Measurements from ENCODE around the gene ZNF14. TPM values are rescaled to one million over a fixed set of nuclear protein-coding genes. Genes with fewer than 3 reads are reported as not detected.
"Not testable (repeated sequence)": the region's sequence is repeated elsewhere in the genome, so short reads cannot be mapped to it uniquely, and the experiment has no call there.

ZNF14 gene
- total RNA-seq, 1 donor from 2014 or later = 4.6 TPM

DNA sequence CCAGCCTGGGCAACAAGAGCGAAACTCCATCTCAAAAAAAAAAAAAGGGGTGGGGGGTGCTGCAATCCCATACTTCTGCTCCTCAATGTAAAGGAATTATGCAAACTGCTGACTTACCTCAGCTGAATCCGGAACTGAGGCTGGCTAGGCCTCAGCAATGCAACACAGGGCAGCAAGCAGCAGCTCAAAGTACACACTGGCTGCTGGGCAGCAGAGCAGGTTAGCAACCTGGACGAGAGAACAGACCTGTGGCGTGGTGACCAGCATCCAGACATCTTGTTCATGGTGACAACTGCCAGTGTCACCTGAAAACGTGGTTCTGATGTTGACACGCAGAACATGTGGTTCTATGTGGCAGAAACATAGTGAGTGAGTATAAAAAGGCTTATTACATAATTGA is 28.1 kb downstream of the ZNF14 start:
- intact Hi-C loops (cut with DNase I) = no loop called here
- no peak for DNase-seq (ENCODE audit: low spot score)

DNA sequence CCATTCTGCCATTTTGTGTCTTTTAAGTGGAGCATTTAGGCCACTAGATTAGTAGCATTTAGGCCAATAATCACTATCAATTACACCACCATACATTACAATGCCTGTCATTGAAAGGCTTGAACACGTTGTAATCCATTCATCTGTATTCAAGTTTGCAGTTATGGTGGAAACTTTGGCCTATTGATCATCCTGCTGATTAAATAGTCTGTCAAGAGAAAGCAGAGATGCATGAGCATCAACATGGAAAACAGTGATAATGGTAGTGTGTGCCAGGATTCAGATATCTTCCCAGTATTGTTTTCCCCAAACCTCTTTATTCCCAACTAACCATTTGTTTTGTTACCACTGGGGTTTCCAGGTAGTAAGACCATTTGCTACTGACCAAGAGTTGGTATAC is 32.4 kb downstream of the ZNF14 start:
- intact Hi-C loops (cut with DNase I); DNase-seq (ENCODE audit: low spot score): not testable (repeated sequence)

DNA sequence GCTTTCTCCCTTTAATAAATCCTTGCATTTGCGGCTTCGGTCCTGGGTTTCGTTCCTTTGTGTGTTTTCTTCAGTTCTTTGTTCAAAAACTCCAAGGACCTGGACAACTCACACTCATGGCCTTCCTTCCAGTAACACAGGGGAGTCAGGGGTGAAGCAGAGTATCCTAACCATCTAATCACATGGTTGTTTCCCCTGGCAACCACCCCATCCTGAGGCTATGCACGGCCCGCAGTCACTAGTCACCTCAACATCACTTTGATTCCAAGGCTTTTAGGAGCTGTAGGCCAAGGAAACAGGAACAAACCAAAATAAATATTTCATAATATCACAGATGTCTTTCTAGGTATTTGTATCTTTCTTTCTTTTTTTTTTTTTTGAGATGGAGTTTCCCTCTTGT is 35.3 kb downstream of the ZNF14 start:
- intact Hi-C loops (cut with DNase I) = no loop called here
- DNase-seq (ENCODE audit: low spot score) = no peak

DNA sequence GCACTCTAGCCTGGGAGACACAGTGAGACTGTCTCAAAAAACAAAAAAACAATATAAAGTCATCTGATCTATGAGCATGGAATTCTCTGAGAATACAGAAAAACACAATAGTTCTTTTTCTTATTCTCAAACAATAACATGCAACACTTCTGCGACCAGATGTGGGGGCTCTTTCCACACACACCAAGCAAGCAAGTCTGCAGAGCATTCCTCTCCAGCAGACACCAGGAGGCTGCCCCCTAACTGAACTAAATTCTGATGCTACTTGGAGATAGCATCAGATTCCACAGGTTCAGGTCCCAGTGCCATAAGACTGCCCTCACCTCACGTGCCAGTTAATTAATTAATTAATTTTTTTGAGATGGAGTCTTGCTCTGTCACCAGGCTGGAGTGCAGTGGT is 36.5 kb downstream of the ZNF14 start:
- intact Hi-C loops (cut with DNase I) = no loop called here
- DNase-seq (ENCODE audit: low spot score) = no peak

DNA sequence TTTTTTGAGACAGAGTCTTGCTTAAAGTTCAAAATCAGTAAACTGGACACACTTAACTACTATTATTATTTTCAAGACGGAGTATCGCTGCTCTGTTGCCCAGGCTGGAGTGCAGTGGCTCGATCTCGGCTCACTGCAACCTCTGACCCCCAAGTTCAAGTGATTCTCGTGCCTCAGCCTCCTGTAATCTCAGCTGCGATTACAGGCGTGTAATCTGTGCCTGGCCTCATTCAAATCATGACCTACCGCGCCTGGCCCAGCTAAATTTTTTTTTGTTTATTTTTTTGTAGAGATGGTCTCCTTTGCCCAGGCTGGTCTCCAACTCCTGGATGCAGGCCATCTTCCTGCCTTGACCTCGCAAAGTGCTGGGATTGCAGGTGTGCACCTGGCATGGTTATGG is 41.2 kb downstream of the ZNF14 start:
- DNase-seq (ENCODE audit: low spot score) = no peak
- intact Hi-C loops (cut with DNase I) = no loop called here

DNA sequence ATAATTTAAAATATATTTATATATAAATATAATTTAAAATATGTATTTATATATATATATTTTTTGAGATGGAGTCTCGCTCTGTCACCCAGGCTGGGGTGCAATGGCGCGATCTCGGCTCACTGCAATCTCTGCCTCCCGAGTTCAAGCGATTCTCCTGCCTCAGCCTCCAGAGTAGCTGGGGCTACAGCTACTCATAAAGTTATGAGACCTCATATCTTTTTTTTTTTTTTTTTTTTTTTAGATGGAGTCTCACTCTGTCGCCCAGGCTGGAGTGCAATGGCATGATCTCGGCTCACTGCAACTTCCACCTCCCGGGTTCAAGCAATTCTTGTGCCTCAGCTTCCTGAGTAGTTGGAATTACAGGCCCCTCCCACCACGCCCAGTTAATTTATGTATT is 43.9 kb downstream of the ZNF14 start:
- intact Hi-C loops (cut with DNase I); DNase-seq (ENCODE audit: low spot score): not testable (repeated sequence)

DNA sequence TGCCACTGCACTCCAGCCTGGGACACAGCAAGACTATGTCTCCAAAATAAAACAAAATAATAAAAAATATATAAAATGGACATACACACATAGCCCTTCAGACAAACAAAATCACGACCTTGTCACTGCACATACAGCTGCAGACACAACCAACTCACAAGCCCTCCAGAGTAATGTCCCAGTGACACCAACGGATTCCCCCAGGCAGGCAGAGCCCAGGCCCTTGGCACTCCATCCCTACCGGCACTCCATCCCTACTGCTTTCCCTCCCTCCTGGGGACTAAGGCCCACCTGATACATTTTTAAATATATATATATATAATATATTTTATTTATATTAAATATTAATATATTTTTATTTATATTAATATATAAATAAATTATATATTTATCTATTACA is 45.8 kb downstream of the ZNF14 start:
- no peak for DNase-seq (ENCODE audit: low spot score)
- intact Hi-C loops (cut with DNase I) = no loop called here

DNA sequence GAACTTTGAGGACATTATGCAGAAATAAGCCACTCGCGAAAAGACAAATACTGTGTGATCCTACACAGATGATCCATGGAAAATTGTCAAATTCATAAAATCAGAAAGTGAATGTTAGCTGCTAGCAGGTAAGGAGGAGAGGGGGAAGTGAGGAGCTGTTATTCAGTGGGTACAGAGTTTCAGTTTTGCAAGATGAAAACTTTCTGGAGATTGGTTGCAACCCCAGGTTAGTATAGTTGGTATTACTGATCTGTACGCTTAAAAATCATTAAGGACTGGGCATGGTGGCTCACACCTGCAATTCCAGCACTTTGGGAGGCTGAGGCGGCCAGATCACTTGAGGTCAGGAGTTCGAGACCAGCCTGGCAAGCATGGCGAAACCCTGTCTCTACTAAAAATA is 46.3 kb downstream of the ZNF14 start:
- no peak for DNase-seq (ENCODE audit: low spot score)
- intact Hi-C loops (cut with DNase I) = no loop called here

DNA sequence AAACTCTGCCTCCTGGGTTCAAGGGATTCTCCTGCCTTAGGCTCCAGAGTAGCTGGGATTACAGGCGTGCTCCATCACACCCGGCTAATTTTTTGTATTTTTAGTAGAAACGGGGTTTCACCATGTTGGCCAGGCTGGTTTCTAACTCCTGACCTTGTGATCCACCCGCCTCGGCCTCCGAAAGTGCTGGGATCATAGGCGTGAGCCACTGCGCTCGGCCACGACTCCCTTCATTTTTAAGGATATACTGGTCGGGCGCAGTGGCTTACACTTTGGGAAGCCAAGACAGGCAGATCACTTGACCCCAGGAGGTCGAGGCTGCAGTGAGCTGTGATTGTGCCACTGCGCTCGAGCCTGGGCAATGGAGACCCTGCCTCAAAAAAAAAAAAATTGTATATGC is 46.8 kb downstream of the ZNF14 start:
- intact Hi-C loops (cut with DNase I); DNase-seq (ENCODE audit: low spot score): not testable (repeated sequence)

DNA sequence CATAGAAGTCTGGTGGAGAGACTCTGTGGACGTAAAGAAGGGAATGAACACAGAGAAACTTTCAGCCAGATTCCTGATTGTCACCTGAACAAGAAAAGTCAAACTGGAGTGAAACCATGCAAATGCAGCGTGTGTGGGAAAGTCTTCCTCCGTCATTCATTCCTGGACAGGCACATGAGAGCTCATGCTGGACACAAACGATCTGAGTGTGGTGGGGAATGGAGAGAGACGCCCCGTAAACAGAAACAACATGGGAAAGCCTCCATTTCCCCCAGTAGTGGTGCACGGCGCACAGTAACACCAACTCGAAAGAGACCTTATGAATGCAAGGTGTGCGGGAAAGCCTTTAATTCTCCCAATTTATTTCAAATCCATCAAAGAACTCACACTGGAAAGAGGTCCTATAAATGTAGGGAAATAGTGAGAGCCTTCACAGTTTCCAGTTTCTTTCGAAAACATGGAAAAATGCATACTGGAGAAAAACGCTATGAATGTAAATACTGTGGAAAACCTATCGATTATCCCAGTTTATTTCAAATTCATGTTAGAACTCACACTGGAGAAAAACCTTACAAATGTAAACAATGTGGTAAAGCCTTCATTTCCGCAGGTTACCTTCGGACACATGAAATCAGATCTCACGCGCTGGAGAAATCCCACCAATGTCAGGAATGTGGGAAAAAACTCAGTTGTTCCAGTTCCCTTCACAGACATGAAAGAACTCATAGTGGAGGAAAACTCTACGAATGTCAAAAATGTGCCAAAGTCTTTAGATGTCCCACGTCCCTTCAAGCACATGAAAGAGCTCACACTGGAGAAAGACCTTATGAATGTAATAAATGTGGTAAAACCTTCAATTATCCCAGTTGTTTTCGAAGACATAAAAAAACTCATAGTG is 53.5 kb downstream of the ZNF14 start:
- intact Hi-C loops (cut with DNase I) = no loop called here
- DNase-seq (ENCODE audit: low spot score) = no peak

DNA sequence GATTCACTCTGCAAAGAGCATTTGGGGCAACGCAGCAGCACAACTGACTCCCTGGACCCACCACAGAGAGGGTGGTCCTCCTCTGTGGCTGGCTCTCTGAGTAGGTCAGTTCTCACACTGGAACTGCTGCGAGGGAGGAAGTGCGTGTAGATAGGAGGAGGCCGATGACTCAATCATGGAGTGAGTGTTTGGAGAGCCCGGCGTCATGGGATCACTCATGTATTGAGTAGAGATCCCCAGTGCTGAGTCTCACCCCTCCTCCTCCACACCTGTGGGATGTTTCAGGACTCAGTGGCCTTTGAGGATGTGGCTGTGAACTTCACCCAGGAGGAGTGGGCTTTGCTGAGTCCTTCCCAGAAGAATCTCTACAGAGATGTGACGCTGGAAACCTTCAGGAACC is 55.3 kb downstream of the ZNF14 start:
- intact Hi-C loops (cut with DNase I) = no loop called here
- no peak for DNase-seq (ENCODE audit: low spot score)

DNA sequence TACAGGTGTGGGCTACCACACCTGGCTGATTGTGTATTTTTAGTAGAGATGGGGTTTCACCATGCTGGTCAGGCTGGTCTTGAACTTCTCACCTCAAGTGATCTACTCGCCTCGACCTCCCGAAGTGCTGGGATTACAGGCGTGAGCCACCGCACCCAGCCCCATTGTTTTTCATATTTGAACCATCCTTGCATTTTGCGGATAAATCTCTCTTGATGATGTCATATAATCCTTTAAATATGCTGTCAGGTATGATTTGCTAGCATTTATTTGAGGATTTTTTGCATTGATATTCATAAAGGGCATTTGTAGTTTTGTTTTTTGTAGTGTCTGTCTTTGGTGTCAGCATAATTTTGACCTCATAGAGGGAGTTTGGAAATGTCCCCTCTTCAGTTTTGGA is 58.6 kb downstream of the ZNF14 start:
- intact Hi-C loops (cut with DNase I) = no loop called here
- DNase-seq (ENCODE audit: low spot score) = no peak

DNA sequence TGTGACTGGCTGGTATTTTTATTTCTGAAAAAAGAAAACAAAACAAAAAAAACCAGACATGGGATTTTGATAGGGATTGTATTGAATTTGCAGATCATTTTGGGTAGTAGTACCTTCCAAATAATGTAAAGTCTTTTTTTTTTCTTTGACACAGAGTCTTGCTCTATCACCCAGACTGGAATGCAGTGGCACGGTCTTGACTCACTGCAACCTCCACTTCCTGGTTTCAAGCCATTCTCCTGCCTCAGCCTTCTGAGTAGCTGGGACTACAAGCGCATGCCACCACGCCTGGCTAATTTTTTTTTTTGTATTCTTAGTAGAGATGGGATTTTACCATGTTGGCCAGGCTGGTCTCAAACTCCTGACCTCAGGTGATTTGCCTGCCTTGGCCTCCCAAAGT is 60.1 kb downstream of the ZNF14 start:
- DNase-seq (ENCODE audit: low spot score) = no peak
- intact Hi-C loops (cut with DNase I) = no loop called here

DNA sequence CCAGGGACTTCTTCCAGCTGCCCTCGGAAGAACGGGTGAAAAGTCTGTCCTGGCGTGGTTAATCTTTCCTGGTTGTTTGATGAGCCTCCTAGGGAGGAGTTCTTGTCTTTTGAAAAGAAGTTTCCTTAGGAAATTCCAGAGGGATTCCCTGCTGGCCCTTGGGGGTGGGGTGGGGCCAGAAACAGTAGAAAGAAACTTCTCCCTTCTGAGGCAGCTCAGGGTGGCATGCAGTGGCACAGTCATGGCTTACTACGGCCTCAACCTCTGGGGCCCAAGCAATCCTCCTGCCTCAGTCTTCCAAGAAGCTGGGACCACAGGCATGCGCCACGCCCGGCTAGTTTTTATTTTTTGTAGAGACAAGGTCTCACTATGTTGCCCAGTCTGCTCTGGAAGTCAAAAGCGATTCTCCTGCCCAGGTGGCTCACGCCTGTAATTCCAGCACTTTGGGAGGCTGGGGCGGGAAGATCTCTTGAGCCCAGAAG is 62.8 kb downstream of the ZNF14 start:
- no peak for DNase-seq (ENCODE audit: low spot score)

DNA sequence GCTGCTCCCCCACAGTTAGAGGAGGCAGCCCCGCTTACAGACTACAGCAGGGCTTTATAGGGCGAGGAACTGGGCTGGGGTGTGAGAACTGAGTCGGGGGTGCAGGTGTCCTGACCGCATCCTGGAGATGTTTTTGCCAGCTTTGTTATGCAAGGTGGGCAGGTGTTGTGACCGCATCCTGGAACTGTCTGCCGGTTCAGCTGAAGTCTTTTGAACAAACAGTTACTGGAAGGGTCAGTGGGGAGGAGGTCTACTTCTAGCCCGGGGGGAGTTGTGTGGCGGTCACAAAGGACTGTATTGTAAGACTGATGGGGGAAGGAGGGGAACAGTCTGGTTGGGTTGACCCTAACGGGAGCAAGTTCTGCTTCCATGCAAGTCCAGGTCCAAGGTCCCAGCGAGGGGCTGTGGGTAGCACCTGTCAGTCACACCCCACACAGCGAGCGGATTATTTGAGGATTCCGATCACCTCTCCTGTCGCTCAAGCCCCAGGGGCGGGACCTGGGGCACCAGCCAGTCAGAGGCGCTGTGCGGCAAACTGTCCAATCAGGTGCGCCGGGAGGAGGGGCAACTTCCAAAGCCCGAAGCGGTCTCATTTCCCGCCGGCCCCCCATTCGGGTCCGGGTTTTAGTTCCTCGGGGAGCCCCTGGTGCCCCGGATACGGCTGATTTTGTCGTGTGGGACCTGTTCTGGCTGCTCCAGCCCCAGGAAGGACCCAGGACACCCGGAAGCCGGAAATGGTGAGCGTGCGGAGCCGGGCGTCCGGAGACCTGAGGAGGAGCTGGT is 64.5 kb downstream of the ZNF14 start, which contains the start of gene ZNF101:
Gene ZNF101 (plus strand): TSS at position 610 of the 783 bp plus-strand sequence. CDS start 125 bp downstream, at position 735.
- DNase-seq (ENCODE audit: low spot score) = peak; percentile 97
- intact Hi-C loops (cut with DNase I) = loop anchor here (5.0 to 10.0 kb wide), 2 partner anchors 64 to 236 kb away; partner anchors contain the start of genes ZNF14 and ZNF93

More for the DNA sequence above, 62.8 kb downstream of the ZNF14 start:
- intact Hi-C loops (cut with DNase I) = no loop called here

DNA sequence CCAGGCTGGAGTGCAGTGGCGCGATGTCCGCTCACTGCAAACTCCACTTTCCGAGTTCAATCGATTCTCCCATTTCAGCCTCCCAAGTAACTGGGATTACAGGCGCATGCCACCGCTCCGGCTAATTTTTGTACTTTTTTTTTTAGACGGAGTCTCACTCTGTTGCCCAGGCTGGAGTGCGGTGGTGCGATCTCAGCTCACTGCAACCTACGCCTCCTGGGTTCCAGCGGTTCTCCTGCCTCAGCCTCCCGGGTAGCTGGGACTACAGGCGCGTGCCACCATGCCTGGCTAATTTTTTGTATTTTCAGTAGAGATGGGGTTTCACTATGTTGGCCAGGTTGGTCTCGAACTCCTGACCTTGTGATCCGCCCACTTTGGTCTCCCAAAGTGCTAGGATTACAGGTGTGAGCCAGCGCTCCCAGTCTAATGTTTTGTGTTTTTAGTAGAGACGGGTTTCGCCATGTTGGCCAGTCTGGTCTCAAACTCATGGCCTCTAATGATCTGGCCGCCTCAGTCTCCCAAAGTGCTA is 67.4 kb downstream of the ZNF14 start:
- DNase-seq (ENCODE audit: low spot score) = not testable (repeated sequence)
- intact Hi-C loops (cut with DNase I) = loop anchor here (5.0 to 10.0 kb wide), 2 partner anchors 67 to 239 kb away; partner anchors contain the start of genes ZNF14 and ZNF93

DNA sequence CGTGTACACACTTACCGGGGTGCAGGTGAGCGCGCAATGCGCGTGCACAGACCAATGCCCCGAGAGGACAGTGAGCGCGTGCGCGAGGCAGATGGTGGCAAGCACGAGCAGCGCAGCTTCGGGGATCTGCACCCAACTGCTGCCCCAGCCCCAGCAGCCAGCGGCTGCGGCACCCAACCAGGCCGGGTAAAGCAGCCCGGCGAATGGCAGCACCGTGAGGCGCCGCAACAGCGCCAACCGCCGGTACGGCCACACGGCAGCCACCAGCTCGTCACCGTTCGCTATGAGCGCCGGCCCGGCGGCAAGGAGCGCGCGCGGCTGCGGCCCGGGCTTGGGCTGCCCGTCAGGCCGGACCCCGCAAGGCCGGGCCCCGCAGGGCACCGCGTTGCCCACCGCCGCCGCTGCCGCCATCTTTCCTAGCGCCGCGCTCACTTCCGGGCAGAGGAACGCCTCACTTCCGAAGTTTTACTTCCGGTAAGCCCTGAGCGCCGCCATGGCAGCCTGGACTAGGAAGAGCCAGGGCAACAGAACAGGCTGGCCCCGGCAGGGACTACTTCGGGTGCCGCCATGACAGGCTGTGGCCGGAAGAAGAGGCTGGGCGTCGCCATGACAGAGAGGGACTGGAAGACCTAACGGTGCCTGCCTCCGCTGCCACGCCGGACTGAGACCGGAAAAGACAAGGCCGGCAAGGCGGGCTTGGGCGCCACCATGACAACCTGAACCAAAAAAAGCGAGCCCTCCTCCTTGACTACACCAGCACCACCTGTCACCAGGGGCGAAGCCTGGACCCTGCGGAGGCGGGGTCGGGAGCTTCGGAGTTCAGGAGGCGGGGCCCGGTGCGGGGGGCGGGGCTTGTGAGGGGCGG is 69.4 kb downstream of the ZNF14 start, which contains the start of gene ATP13A1:
Gene ATP13A1 (minus strand): TSS at position 421 of the 865 bp plus-strand sequence. CDS start 10 bp downstream, at position 411.
- intact Hi-C loops (cut with DNase I) = loop anchor here (5.0 to 10.0 kb wide), 3 partner anchors 114 to 241 kb away; partner anchors contain the start of genes ZNF506 and ZNF93

DNA sequence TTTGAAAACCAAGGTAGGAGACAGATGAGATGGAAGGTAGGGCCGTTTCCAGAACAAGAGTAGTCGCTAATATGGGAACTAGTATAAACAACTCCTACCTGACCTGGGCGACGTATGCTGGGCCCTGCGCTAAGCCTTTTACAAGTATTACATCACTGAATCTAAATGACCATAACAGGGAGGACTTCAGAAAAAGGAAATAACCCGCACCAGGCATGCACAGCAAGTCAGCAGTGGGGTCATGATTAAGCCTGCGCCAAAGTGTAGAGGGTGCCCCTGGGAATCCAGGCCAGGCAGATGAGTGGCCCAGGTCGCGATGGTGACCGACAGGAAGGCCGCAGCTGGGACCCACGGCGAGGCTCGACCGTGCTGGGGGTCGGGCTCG is 70.0 kb downstream of the ZNF14 start:
- DNase-seq (ENCODE audit: low spot score) = no peak
- intact Hi-C loops (cut with DNase I) = loop anchor here (5.0 to 10.0 kb wide), 3 partner anchors 114 to 242 kb away; partner anchors contain the start of genes ZNF506 and ZNF93

More for the DNA sequence above, 69.4 kb downstream of the ZNF14 start, which contains the start of gene ATP13A1:
- DNase-seq (ENCODE audit: low spot score) = peak; percentile 98

DNA sequence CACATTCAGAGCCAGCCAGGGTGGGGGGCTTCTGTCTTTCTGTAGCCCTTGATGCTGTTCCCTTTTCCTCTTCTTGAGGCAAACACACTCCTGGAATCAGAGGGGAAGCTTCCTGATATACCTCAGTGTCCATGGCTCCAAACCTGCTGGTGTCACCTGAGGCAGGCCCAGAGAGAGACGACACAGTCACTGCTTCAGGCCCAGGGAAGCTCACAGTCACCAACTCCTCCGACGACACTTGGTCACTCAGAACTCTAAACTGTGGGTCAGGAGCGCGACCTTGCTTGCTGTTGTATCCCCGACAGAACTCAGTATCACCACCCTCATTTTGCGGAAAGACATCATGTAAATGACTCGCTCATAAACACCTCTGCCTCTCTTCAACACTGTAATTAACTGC is 70.6 kb downstream of the ZNF14 start:
- no peak for DNase-seq (ENCODE audit: low spot score)
- intact Hi-C loops (cut with DNase I) = loop anchor here (5.0 to 10.0 kb wide), 3 partner anchors 115 to 242 kb away; partner anchors contain the start of genes ZNF506 and ZNF93
